DMS114 treated with DMSO at 0.1 percent for 48 hours (cell line): ENCODE measurements around the gene GLYATL2.

Experiments used
- DNase-seq: peaks from one replicate; lab custom pipeline; 2025; ENCODE audit not compliant: unreplicated experiment; lab: John Stamatoyannopoulos, UW

Gene GLYATL2

GRCh38 chr11:58844361-58845005, at the start of gene GLYATL2:
TSS of gene GLYATL2 (minus strand) at chr11:58844704. CDS start at chr11:58839612, 5,092 bp downstream.
- DNase-seq = no peak

- DNase-seq = no peak
Measured at GRCh38 chr11:58893899-58894298, 49.4 kb upstream of the GLYATL2 start.

- DNase-seq = no peak
Measured at GRCh38 chr11:58888579-58888978, 44.1 kb upstream of the GLYATL2 start.

GRCh38 chr11:58887452-58887851, 42.9 kb upstream of the GLYATL2 start:
- no peak for DNase-seq

- no peak for DNase-seq
Measured at GRCh38 chr11:58880625-58881024, 36.1 kb upstream of the GLYATL2 start.

- no peak for DNase-seq
Measured at GRCh38 chr11:58880166-58880565, 35.7 kb upstream of the GLYATL2 start.

- DNase-seq = no peak
Measured at GRCh38 chr11:58867556-58867955, 23.1 kb upstream of the GLYATL2 start.

GRCh38 chr11:58866788-58867187, 22.3 kb upstream of the GLYATL2 start:
- no peak for DNase-seq

GRCh38 chr11:58864335-58864734, 19.8 kb upstream of the GLYATL2 start:
- no peak for DNase-seq

- DNase-seq = no peak
Measured at GRCh38 chr11:58863697-58864096, 19.2 kb upstream of the GLYATL2 start.

- no peak for DNase-seq
Measured at GRCh38 chr11:58861533-58861932, 17.0 kb upstream of the GLYATL2 start.

- no peak for DNase-seq
Measured at GRCh38 chr11:58856806-58857205, 12.3 kb upstream of the GLYATL2 start.

GRCh38 chr11:58845386-58845785, 882 bp upstream of the GLYATL2 start:
- DNase-seq = no peak

- no peak for DNase-seq
Measured at GRCh38 chr11:58837707-58838388, 6.7 kb downstream of the GLYATL2 start.

GRCh38 chr11:58832056-58832645, 12.4 kb downstream of the GLYATL2 start:
- DNase-seq = no peak

- DNase-seq = no peak
Measured at GRCh38 chr11:58830673-58831301, 13.7 kb downstream of the GLYATL2 start.

- no peak for DNase-seq
Measured at GRCh38 chr11:58829786-58830185, 14.7 kb downstream of the GLYATL2 start.

GRCh38 chr11:58813693-58814092, 30.8 kb downstream of the GLYATL2 start:
- DNase-seq = no peak

- DNase-seq = no peak
Measured at GRCh38 chr11:58811499-58811898, 33.0 kb downstream of the GLYATL2 start.

GRCh38 chr11:58807343-58807742, 37.2 kb downstream of the GLYATL2 start:
- DNase-seq = no peak

- no peak for DNase-seq
Measured at GRCh38 chr11:58805065-58805464, 39.4 kb downstream of the GLYATL2 start.

GRCh38 chr11:58801974-58802545, 42.4 kb downstream of the GLYATL2 start:
- no peak for DNase-seq
